Suprapubic skin (tissue), 3 donors: ENCODE data around the gene RFFL.

Source experiments
- EP300 ChIP-seq: sonication (generic); formaldehyde crosslinking; IDR thresholded peaks from one replicate; pipeline ENCODE4 v1.6.1; 2017; ENCODE audit warnings: antibody characterized with exemption
- TF ChIP-seq, protein P1 (sequence below), 2 donors: fragments of 200-600 bp in 1 of 2; fragments of 450-650 bp in 1 of 2; sonication (generic) in 1 of 2; IDR thresholded peaks; one replicate each; pipeline ENCODE4 v1.5.1; 2016 to 2019; ENCODE audit warnings: antibody characterized with exemption in 2 of 2, mild to moderate bottlenecking in 1 of 2, moderate library complexity in 1 of 2

DNA sequence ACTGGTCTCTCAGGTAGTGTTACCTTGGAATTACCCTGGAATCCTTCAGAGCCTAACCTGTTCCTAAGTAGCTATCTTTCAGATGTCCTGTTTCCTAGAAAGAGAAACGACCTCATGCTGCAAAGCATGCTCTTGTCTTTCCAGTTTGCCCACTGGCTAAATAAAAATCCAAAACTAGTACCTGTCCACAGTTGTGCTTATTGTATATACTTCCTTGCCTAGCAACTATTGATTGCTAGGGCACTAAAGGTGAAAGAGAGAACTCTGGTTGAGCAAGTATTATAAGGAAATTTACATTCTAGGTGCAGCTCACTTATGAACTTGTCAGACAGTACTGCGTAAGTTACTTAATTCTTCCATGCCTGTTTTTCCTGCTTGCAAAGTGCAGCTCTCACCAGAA lies 44.7 kb downstream of the RFFL start:
- TF ChIP-seq, protein P1, sequence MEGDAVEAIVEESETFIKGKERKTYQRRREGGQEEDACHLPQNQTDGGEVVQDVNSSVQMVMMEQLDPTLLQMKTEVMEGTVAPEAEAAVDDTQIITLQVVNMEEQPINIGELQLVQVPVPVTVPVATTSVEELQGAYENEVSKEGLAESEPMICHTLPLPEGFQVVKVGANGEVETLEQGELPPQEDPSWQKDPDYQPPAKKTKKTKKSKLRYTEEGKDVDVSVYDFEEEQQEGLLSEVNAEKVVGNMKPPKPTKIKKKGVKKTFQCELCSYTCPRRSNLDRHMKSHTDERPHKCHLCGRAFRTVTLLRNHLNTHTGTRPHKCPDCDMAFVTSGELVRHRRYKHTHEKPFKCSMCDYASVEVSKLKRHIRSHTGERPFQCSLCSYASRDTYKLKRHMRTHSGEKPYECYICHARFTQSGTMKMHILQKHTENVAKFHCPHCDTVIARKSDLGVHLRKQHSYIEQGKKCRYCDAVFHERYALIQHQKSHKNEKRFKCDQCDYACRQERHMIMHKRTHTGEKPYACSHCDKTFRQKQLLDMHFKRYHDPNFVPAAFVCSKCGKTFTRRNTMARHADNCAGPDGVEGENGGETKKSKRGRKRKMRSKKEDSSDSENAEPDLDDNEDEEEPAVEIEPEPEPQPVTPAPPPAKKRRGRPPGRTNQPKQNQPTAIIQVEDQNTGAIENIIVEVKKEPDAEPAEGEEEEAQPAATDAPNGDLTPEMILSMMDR (IDR thresholded peaks at IDR 0.05): no peak
- TF ChIP-seq EP300: no peak
